GM11168 (cell line): ENCODE results near the gene CPZ.
"Not testable (repeated sequence)": the region's sequence is repeated elsewhere in the genome, so short reads cannot be mapped to it uniquely, and the experiment has no call there.

Experiments
- in situ Hi-C: fragments of 300-500 bp; cut with MboI; formaldehyde crosslinking; loops from one replicate; pipeline ENCODE4 v1.12.0; 2022; ENCODE audit warnings: low sequenced_read_pairs; ENCODE audit not compliant: unreplicated experiment

CPZ gene

GRCh38 chr4:8607603-8608481 is 15.3 kb downstream of the CPZ start:
- in situ Hi-C loops, result no loop called here

GRCh38 chr4:8608714-8609391 is 16.3 kb downstream of the CPZ start:
- in situ Hi-C loops, result no loop called here

- in situ Hi-C loops, result no loop called here
Measured at GRCh38 chr4:8609406-8609805, 16.8 kb downstream of the CPZ start.

- in situ Hi-C loops, result no loop called here
Measured at GRCh38 chr4:8609824-8610350, 17.3 kb downstream of the CPZ start.

- in situ Hi-C loops, result no loop called here
Measured at GRCh38 chr4:8610858-8611616, 18.5 kb downstream of the CPZ start.

GRCh38 chr4:8612646-8613045 is 20.1 kb downstream of the CPZ start:
- in situ Hi-C loops, result no loop called here

- in situ Hi-C loops, result no loop called here
Measured at GRCh38 chr4:8613421-8614364, 21.1 kb downstream of the CPZ start.

GRCh38 chr4:8614365-8615193 is 22.0 kb downstream of the CPZ start:
- in situ Hi-C loops, result no loop called here

- in situ Hi-C loops, result no loop called here
Measured at GRCh38 chr4:8615366-8615765, 22.8 kb downstream of the CPZ start.

- in situ Hi-C loops, result no loop called here
Measured at GRCh38 chr4:8615921-8616787, 23.6 kb downstream of the CPZ start.

GRCh38 chr4:8616831-8617230 is 24.3 kb downstream of the CPZ start:
- in situ Hi-C loops, result no loop called here

GRCh38 chr4:8617486-8618040 is 25.0 kb downstream of the CPZ start:
- in situ Hi-C loops, result no loop called here

- in situ Hi-C loops, result no loop called here
Measured at GRCh38 chr4:8618421-8618820, 25.9 kb downstream of the CPZ start.

GRCh38 chr4:8618961-8619720 is 26.6 kb downstream of the CPZ start:
- in situ Hi-C loops, result no loop called here

- in situ Hi-C loops, result not testable (repeated sequence)
Measured at GRCh38 chr4:8621135-8621534, 28.6 kb downstream of the CPZ start.

GRCh38 chr4:8624601-8625272 is 32.2 kb downstream of the CPZ start:
- in situ Hi-C loops, result not testable (repeated sequence)
